Activated naive CD8-positive, alpha-beta T cell (primary cell): ENCODE results near the gene EHBP1L1.
A peak's percentile ranks its signal among the peaks of the same experiment; 100 is the strongest.

Source experiments
- H3K27ac Mint-ChIP-seq: one replicate; pipeline ENCODE4 v1.8.0; 2021; ENCODE audit warnings: mixed read lengths
- H3K27me3 Mint-ChIP-seq: one replicate; pipeline ENCODE4 v1.8.0; 2021; ENCODE audit warnings: mixed read lengths
- H3K36me3 Mint-ChIP-seq: one replicate; pipeline ENCODE4 v1.8.0; 2021; ENCODE audit warnings: mixed read lengths
- H3K4me1 Mint-ChIP-seq: one replicate; pipeline ENCODE4 v1.8.0; 2021; ENCODE audit warnings: low read depth, mixed read lengths
- H3K4me3 Mint-ChIP-seq: one replicate; pipeline ENCODE4 v1.8.0; 2021; ENCODE audit warnings: mild to moderate bottlenecking, mixed read lengths
- H3K9me3 Mint-ChIP-seq: one replicate; pipeline ENCODE4 v1.8.0; 2021; ENCODE audit warnings: low read depth, mixed read lengths

EHBP1L1 gene

GRCh38 chr11:65575568-65576231 is at the start of gene EHBP1L1:
EHBP1L1 (plus strand) TSS chr11:65576053; CDS start chr11:65576303, 250 bp downstream.
- Mint-ChIP-seq H3K27ac (peak within 1 kb of the TSS; percentile 91), H3K36me3 (peaks cover 4% of the 10 kb centered on the region), H3K4me1 (peaks cover 50% of the 10 kb centered on the region), H3K9me3 (no peaks in the 10 kb centered on the region), H3K4me3 (peak within 1 kb of the TSS; percentile 90), H3K27me3 (no peaks in the 10 kb centered on the region)

GRCh38 chr11:65526744-65527143 is 49.1 kb upstream of the EHBP1L1 start:
- no peaks in the 10 kb centered on the region for H3K9me3 Mint-ChIP-seq
- peak overlapping the region; percentile 60 for H3K4me3 Mint-ChIP-seq
- peaks cover 58% of the 10 kb centered on the region for H3K4me1 Mint-ChIP-seq
- H3K36me3 Mint-ChIP-seq, result no peaks in the 10 kb centered on the region
- H3K27me3 Mint-ChIP-seq, result no peaks in the 10 kb centered on the region
- H3K27ac Mint-ChIP-seq, result no peak overlapping the region

- Mint-ChIP-seq H3K4me1 (peaks cover 38% of the 10 kb centered on the region), H3K27me3 (no peaks in the 10 kb centered on the region), H3K36me3 (no peaks in the 10 kb centered on the region), H3K4me3 (no peak overlapping the region), H3K9me3 (no peaks in the 10 kb centered on the region), H3K27ac (no peak overlapping the region)
Measured at GRCh38 chr11:65528819-65529350, 47.0 kb upstream of the EHBP1L1 start.

GRCh38 chr11:65529475-65530156 is 46.2 kb upstream of the EHBP1L1 start:
- Mint-ChIP-seq H3K27ac (peak overlapping the region; percentile 55), H3K36me3 (no peaks in the 10 kb centered on the region), H3K27me3 (no peaks in the 10 kb centered on the region), H3K4me3 (peak overlapping the region; percentile 6), H3K9me3 (no peaks in the 10 kb centered on the region), H3K4me1 (peaks cover 31% of the 10 kb centered on the region)

GRCh38 chr11:65530157-65530496 is 45.7 kb upstream of the EHBP1L1 start:
- Mint-ChIP-seq H3K9me3 (no peaks in the 10 kb centered on the region), H3K27ac (peak overlapping the region; percentile 55), H3K4me1 (peaks cover 31% of the 10 kb centered on the region), H3K4me3 (no peak overlapping the region), H3K36me3 (no peaks in the 10 kb centered on the region), H3K27me3 (no peaks in the 10 kb centered on the region)

GRCh38 chr11:65532388-65533064 is 43.3 kb upstream of the EHBP1L1 start:
- Mint-ChIP-seq H3K4me1 (peaks cover 17% of the 10 kb centered on the region), H3K27ac (no peak overlapping the region), H3K27me3 (no peaks in the 10 kb centered on the region), H3K9me3 (no peaks in the 10 kb centered on the region), H3K36me3 (no peaks in the 10 kb centered on the region), H3K4me3 (no peak overlapping the region)

- Mint-ChIP-seq H3K4me1 (peaks cover 4% of the 10 kb centered on the region), H3K27me3 (no peaks in the 10 kb centered on the region), H3K36me3 (no peaks in the 10 kb centered on the region), H3K27ac (no peak overlapping the region), H3K4me3 (no peak overlapping the region), H3K9me3 (no peaks in the 10 kb centered on the region)
Measured at GRCh38 chr11:65535102-65535501, 40.8 kb upstream of the EHBP1L1 start.

- Mint-ChIP-seq H3K36me3 (no peaks in the 10 kb centered on the region), H3K27ac (peak overlapping the region; percentile 13), H3K9me3 (no peaks in the 10 kb centered on the region), H3K4me3 (no peak overlapping the region), H3K27me3 (no peaks in the 10 kb centered on the region), H3K4me1 (peaks cover 5% of the 10 kb centered on the region)
Measured at GRCh38 chr11:65536412-65537295, 39.2 kb upstream of the EHBP1L1 start.

- H3K36me3 Mint-ChIP-seq, result no peaks in the 10 kb centered on the region
- peaks cover 10% of the 10 kb centered on the region for H3K4me1 Mint-ChIP-seq
- H3K4me3 Mint-ChIP-seq, result no peak overlapping the region
- H3K27me3 Mint-ChIP-seq, result no peaks in the 10 kb centered on the region
- H3K9me3 Mint-ChIP-seq, result no peaks in the 10 kb centered on the region
- H3K27ac Mint-ChIP-seq, result no peak overlapping the region
Measured at GRCh38 chr11:65537296-65537597, 38.6 kb upstream of the EHBP1L1 start.

- H3K27ac Mint-ChIP-seq, result no peak overlapping the region
- H3K36me3 Mint-ChIP-seq, result peaks cover 2% of the 10 kb centered on the region
- peaks cover 12% of the 10 kb centered on the region for H3K4me1 Mint-ChIP-seq
- H3K9me3 Mint-ChIP-seq, result no peaks in the 10 kb centered on the region
- H3K4me3 Mint-ChIP-seq, result no peak overlapping the region
- no peaks in the 10 kb centered on the region for H3K27me3 Mint-ChIP-seq
Measured at GRCh38 chr11:65537620-65538231, 38.1 kb upstream of the EHBP1L1 start.

- H3K36me3 Mint-ChIP-seq, result peaks cover 2% of the 10 kb centered on the region
- H3K27ac Mint-ChIP-seq, result no peak overlapping the region
- H3K27me3 Mint-ChIP-seq, result no peaks in the 10 kb centered on the region
- peaks cover 12% of the 10 kb centered on the region for H3K4me1 Mint-ChIP-seq
- peak overlapping the region; percentile 57 for H3K4me3 Mint-ChIP-seq
- no peaks in the 10 kb centered on the region for H3K9me3 Mint-ChIP-seq
Measured at GRCh38 chr11:65538232-65538914, 37.5 kb upstream of the EHBP1L1 start.

GRCh38 chr11:65538915-65539743 is 36.7 kb upstream of the EHBP1L1 start:
- H3K36me3 Mint-ChIP-seq, result peaks cover 2% of the 10 kb centered on the region
- H3K4me3 Mint-ChIP-seq, result no peak overlapping the region
- H3K9me3 Mint-ChIP-seq, result no peaks in the 10 kb centered on the region
- H3K4me1 Mint-ChIP-seq, result peaks cover 15% of the 10 kb centered on the region
- no peaks in the 10 kb centered on the region for H3K27me3 Mint-ChIP-seq
- H3K27ac Mint-ChIP-seq, result no peak overlapping the region

GRCh38 chr11:65539744-65540289 is 36.0 kb upstream of the EHBP1L1 start:
- Mint-ChIP-seq H3K4me3 (peak overlapping the region; percentile 84), H3K9me3 (no peaks in the 10 kb centered on the region), H3K27ac (no peak overlapping the region), H3K36me3 (peaks cover 2% of the 10 kb centered on the region), H3K4me1 (peaks cover 16% of the 10 kb centered on the region), H3K27me3 (no peaks in the 10 kb centered on the region)
